Measurements from ENCODE around the gene IFT88. TPM values are rescaled to one million over a fixed set of nuclear protein-coding genes. Genes with fewer than 3 reads are reported as not detected.

The IFT88 gene
- total RNA-seq, 6 experiments from 2014 or later = 8.2 to 9.5 (median 9.0) TPM

DNA sequence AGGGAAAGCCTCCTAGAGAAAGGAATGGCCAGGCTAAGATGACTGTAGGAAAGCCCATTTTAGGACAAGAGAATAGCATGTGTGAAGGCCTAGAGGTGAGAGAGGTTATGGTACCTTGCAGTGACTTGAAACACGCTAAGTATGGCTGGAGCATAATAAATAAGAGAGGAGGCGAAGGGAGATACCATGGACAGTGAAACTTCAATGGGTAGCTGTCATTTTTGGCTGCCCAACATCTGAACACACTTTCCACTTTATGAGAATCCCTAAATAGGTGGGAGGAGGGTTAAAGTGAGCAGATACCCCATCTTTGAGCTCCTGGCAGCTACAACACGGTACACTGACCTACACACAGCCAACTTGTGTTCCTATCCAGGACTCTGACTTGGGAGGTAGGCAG lies 8.0 kb upstream of the IFT88 start:
- Mint-ChIP-seq H3K27ac (no peak overlapping the region), H3K27me3 (ENCODE audit: insufficient read depth) (peaks cover 6% of the 10 kb centered on the region), H3K36me3 (ENCODE audit: low read depth) (no peaks in the 10 kb centered on the region), H3K4me3 (no peak overlapping the region), H3K4me1 (ENCODE audit: low read depth) (no peaks in the 10 kb centered on the region), H3K9me3 (peaks cover 4% of the 10 kb centered on the region; the same call in 1 of the 2 replicates)
- no peak for DNase-seq
- TF ChIP-seq, protein P1, sequence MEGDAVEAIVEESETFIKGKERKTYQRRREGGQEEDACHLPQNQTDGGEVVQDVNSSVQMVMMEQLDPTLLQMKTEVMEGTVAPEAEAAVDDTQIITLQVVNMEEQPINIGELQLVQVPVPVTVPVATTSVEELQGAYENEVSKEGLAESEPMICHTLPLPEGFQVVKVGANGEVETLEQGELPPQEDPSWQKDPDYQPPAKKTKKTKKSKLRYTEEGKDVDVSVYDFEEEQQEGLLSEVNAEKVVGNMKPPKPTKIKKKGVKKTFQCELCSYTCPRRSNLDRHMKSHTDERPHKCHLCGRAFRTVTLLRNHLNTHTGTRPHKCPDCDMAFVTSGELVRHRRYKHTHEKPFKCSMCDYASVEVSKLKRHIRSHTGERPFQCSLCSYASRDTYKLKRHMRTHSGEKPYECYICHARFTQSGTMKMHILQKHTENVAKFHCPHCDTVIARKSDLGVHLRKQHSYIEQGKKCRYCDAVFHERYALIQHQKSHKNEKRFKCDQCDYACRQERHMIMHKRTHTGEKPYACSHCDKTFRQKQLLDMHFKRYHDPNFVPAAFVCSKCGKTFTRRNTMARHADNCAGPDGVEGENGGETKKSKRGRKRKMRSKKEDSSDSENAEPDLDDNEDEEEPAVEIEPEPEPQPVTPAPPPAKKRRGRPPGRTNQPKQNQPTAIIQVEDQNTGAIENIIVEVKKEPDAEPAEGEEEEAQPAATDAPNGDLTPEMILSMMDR (IDR thresholded peaks at IDR 0.05) = no peak

DNA sequence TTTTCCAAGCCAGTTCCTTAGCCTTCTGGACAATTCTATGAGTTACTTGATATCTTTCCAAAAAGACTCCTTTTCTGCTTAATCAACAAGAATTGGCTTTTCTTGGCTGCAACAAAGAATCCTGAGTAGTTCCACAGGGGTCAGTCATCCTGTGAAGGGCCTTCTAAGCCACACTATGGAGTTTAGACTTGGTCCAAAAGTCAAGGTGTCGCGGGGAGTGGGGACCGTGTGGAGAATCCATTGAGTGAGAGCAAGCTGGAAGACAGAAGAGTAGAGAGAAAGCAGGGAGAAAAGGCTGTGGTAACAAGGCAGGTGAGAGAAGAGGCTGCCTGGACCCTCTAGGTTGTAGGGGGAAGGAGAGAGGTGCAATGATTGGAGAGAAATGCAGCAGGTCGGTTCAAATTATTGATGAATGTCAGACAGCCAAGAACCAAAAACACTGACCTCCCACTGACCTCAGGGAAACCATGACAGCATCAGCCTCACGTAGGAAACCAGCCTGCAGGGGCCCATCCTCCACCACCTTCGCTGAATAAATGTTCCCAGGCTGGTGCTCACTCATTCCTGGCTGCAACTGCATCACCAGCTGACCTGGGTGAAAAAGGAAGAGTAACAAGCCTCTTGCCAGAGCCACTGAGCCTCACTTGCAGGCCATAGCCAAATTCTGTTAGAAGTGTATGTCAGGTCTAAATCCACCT lies 7.1 kb upstream of the IFT88 start:
- no peak for DNase-seq
- H3K4me1 Mint-ChIP-seq (ENCODE audit: low read depth) = no peaks in the 10 kb centered on the region
- no peak overlapping the region for H3K27ac Mint-ChIP-seq
- peaks cover 10% of the 10 kb centered on the region for H3K9me3 Mint-ChIP-seq
- peaks cover 5% of the 10 kb centered on the region for H3K36me3 Mint-ChIP-seq (ENCODE audit: low read depth)
- TF ChIP-seq, protein P1 (IDR thresholded peaks at IDR 0.05) = no peak
- peaks cover 6% of the 10 kb centered on the region for H3K27me3 Mint-ChIP-seq (ENCODE audit: insufficient read depth)
- no peak overlapping the region for H3K4me3 Mint-ChIP-seq

DNA sequence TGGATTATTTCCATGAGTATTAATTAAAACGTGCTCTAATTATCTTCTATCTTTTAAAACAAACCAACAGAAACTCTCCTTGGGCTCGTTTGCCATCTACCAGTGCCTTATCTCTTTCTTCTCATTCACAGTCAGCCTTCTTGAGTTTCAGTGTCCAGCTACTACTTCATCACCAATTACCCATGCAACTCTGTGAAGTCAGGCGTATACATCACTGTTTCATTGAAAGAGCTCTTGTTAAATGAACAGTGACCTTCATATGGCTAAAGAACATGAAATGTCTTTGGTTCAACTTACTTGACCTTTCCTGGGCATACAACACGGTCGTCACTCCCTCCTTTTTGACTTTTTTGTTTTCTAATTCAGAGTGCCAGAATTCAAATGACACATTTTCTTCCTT lies 5.2 kb upstream of the IFT88 start:
- H3K27ac Mint-ChIP-seq = no peak overlapping the region
- H3K36me3 Mint-ChIP-seq (ENCODE audit: low read depth) = peaks cover 14% of the 10 kb centered on the region
- DNase-seq = no peak

DNA sequence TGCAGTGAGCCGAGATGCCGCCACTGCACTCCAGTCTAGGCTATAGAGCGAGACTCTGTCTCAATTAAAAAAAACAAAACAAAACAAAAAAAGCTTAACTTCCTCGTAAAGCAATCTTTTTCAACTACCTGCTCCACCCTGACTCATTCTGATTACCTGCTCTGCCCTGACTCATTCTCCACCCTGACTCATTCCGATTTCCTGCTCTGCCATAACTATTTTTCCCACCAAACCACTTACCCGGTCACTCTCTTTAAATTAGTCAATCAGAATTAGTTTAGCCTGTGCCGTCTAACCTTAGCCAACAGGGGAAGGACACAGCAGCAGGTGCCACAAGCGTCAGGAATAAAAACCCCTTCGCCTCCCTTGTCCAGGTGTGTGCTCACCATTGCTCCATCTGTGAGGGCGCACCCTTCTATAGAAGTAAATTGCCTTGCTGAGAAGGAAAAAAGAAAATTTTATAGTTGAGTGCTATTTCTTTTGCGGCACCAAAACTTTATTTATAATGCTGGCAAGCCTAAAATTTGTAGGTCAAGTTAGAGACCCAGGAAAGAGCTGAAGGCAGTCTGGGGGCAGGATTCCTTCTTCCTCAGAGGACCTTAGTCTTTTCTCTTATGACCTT lies 1.7 kb upstream of the IFT88 start:
- peak overlapping the region; percentile 40; the same call in 1 of the 2 replicates for H3K27ac Mint-ChIP-seq

More for the DNA sequence above, 5.2 kb upstream of the IFT88 start:
- Mint-ChIP-seq H3K9me3 (peaks cover 25% of the 10 kb centered on the region), H3K27me3 (ENCODE audit: insufficient read depth) (peaks cover 3% of the 10 kb centered on the region), H3K4me1 (ENCODE audit: low read depth) (0 out of 2 replicates have a peak, but pooled peaks cover 5% of the 10 kb centered on the region), H3K4me3 (no peak overlapping the region)
- TF ChIP-seq, protein P1 (IDR thresholded peaks at IDR 0.05) = no peak

DNA sequence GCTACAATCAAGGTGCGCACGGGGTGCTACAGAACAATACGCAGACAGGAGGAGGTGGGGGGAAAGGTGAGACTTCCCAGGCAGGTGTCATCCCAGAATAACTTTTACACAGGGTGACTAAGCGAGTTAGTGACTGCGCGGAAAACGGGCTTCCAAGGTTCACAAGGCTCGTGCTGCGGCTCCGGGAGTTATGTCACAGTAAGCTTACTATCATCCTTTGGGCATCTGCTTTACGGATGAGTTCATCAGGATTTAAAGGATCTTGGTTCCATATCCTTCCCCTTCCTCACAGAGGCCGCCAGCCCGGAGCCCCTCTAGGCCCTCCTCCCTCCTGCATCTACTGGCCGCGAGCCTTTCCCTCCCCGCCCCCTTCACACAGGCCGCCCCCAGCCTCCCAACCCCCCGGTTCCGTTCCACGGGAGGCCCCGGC lies 474 bp upstream of the IFT88 start:
- peak overlapping the region; percentile 90 for H3K4me3 Mint-ChIP-seq
- H3K9me3 Mint-ChIP-seq = peaks cover 25% of the 10 kb centered on the region

More for the DNA sequence above, 1.7 kb upstream of the IFT88 start:
- H3K27me3 Mint-ChIP-seq (ENCODE audit: insufficient read depth) = no peaks in the 10 kb centered on the region; the same call in none of the 2 replicates
- H3K9me3 Mint-ChIP-seq = peaks cover 25% of the 10 kb centered on the region
- DNase-seq = no peak
- TF ChIP-seq, protein P1 (IDR thresholded peaks at IDR 0.05) = no peak
- peaks cover 14% of the 10 kb centered on the region for H3K36me3 Mint-ChIP-seq (ENCODE audit: low read depth)
- H3K4me1 Mint-ChIP-seq (ENCODE audit: low read depth) = peaks cover 20% of the 10 kb centered on the region
- H3K4me3 Mint-ChIP-seq = peak overlapping the region; percentile 26; the same call in 1 of the 2 replicates

More for the DNA sequence above, 474 bp upstream of the IFT88 start:
- H3K27me3 Mint-ChIP-seq (ENCODE audit: insufficient read depth) = no peaks in the 10 kb centered on the region; the same call in none of the 2 replicates
- H3K27ac Mint-ChIP-seq = peak overlapping the region; percentile 94
- H3K36me3 Mint-ChIP-seq (ENCODE audit: low read depth) = peaks cover 14% of the 10 kb centered on the region
- peaks cover 24% of the 10 kb centered on the region for H3K4me1 Mint-ChIP-seq (ENCODE audit: low read depth)
- TF ChIP-seq, protein P1 (IDR thresholded peaks at IDR 0.05) = no peak
- DNase-seq = peak; percentile 69
